HG03025 (cell line): Measurements from ENCODE around the gene MACROD2.

Experiments
- ATAC-seq: cut with Tn5 transposase; IDR thresholded peaks from one replicate; pipeline ENCODE4 v1.9.1; 2021; ENCODE audit warnings: mild to moderate bottlenecking, moderate library complexity; ENCODE audit not compliant: unreplicated experiment, low FRiP score

Gene MACROD2

DNA sequence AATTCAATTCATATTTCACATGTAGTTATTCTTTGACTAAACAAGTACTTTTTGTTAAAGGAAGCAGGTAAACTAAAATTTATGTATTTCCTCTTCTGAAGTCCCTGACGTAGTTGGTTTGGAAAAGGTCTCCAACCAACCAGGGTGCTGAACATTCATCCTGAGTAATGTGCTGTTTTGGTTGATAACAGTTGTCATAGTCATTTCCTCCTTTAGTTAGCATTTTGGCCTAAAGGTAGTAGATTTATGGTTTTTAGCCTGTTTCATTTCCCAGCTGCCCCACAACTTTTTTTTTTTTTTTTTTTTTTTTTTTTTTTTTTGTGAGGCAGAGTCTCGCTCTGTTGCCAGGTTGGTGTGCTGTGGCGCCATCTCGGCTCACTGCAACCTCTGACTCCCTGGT, 724.9 kb downstream of the MACROD2 start:
- no peak for ATAC-seq

DNA sequence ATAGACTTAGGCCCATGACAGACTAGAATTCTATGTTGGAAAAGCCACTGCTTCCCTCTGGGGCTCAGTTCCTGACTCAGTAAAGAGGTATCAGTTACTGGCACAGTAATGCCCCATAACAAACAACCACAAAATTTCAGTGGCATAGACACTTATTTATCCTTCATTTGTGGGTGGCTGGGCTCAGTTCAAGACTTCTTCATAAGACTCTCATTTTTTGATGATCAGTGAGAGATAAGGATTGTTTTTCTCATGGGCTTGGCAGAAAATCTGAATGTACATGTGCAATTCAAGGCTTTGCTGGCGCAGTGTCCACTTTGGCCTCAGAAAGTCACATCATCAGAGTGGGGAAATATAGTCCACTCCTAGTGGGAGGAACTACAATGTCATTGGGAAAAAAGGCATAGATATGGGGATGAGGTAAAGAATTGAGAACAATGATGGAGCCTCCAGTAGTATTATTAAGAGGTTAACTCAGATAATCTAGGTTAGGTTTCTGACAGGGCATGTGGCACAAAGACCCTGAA, 726.7 kb downstream of the MACROD2 start:
- ATAC-seq, result no peak

DNA sequence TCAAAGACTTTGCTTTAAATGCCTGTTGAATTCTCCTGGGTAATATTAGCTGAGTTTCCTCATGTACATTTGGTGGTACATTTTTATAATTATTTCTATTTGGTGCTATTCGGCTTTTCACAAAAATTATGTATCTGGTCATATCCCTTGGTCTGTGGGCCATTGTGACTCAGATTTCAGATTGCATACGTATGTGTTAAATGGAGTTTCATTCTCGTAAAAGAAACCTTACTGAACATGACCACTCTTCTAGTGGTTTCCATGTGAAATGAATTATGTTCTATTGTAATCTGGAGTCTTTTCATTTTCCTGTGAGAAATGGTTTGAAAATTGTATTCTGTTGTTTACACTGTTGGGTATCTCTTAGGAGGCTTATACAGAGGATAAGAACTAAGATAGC, 728.3 kb downstream of the MACROD2 start:
- ATAC-seq, result no peak

DNA sequence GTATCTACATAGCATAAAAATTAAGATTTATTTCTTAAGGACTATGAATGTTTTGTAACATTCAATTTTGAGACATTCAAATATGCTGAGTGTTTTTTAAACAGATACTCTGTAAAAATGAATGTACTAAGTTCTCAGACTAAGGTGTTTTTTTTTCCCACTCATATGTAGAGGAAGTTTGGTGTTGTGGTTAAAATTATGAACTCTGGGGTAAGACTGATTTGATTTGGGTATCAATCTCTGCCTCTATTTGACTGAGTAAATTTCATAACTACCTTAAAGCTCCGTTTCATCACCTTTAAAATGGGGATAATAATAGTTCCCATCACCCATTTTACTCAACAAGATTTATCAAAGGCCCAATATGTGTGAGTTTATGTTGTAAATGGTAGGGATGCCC, 728.7 kb downstream of the MACROD2 start:
- no peak for ATAC-seq

DNA sequence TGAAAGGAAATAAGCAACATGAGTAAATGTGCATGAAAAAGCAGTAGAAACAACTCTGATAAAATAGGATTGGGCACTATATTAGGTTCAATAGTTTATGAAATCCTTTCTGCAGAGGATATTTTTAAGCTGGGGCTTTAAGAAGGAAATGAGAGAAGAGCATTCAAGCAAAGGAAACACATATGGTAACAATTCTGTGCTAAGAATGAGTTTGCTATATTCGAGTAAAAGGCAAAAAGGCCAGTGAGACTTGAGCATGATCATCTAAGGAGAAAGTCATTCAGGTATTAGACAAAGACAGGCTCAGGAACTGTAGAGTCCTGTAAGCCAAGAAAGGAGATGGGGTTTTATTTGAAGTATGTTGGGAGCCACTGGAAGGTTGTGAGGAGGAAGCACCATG, 729.2 kb downstream of the MACROD2 start:
- no peak for ATAC-seq

DNA sequence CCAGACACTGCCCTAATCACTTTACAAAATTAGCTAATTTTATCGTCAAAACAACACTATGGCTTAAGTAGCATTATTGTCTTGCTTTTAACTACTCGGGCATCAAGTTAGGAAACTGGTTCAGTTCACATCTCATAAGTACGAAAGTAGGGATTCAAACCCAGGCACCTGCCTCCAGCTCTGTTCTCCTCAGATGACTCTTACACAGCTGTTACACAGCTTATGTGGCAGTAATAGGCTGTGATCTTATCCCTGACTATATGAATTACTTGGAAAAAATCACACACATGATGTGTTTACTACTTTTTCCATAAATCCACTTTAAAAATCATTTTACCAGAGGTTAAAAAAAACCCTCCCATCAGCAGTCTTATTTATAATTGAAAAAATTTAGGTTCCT, 731.3 kb downstream of the MACROD2 start:
- ATAC-seq, result no peak

DNA sequence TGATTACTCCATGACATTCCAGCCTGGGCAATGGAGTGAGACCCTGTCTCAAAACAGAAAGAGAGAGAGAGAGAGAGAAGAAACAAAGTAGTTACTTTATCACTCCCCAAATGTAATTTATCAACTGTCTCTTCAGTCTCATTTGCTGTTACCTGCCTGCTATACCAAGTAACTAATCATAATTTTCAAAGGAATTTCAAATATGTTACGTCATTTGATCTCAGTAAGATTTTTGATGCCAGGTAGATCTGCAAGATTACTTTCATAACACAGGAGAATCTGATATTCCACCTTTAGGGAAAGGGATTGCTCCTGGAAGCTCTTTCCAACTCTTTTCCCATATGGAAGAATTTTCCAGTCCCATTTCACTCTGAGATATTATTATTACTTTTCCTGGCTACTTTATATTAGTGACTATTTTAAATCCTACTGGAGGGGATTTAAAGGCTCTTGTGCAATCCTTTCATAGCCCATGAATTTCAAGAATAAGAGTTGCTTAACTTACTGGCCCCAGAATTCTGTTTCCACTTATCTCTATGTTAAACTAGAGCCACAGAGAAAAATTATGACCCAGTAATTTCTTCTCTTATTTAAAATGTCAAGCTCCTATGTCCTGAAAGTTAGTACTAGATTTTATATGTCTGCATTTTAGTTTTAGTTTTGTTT, 732.3 kb downstream of the MACROD2 start:
- no peak for ATAC-seq

DNA sequence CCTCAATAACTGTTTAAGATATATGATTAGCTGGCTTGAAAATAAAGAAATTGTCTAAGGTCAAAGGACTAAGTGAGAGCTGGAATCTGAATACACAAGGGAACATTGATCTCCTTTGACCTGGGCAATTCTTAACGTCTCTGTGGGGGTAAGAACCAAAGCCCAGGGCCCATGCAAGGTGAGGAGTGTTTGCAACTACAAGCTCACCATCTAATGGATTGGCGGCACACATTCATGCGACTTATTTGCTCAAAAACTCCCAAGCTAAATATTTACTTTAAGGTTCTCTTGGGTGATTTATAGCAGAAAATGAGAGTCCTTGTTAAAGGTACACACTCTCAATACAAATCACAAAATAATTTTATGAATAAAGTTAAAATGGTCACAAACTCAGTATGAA, 734.1 kb downstream of the MACROD2 start:
- ATAC-seq, result no peak

DNA sequence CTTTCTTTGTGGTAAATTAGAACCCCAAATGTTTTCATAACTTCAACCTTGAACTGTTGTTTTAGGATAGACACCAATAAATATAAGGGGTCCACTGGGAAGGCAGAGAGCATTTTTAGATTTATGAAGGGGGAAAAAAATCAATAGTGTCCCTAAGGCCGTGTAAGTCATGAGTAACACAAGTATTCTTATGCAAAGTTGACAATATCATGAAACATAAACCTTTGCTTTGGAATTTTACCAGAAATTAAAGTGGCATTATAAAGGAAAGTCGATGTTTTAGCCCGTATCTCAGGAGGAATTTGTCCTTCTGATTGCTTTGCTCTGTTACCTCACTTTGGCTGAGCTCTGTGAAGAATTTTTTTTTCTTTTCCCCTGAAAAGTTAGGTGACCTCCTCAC, 737.0 kb downstream of the MACROD2 start:
- no peak for ATAC-seq

DNA sequence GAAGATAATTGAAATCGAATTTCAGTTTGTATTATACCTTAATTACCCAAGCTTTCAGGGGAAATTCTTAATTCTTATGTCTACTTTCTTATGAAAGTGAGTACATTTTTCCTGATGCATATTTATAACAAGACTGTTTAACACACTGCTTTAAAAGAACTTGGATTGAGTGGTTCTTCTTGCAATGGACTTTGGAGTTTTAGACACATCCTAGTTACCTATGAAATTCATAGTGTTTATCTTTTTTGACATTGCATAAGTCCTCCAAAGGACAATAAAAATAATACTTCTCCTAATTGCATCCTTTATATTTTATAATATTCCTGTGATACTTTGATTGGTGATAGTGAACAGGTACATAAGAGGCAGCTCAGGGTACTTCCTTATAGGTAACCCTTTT, 737.7 kb downstream of the MACROD2 start:
- ATAC-seq, result no peak

DNA sequence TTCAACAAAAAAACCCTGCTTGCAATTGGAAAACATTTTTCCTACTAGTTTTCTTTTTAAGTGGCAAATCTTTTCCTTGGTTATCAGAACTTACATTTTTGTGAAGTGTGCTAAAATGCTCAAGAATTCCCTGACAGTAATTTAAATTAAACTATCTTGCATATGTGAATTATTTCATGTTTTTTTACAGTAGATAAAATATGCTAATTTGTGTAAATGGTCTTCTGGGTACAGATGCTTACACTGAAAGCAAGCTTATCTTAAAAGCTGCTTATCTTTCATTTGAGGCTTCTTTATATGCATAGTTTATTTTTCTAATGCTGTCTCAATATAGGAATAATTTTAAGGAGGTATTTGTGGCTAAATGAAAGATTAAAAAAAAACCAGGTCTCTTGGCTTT, 745.1 kb downstream of the MACROD2 start:
- ATAC-seq, result no peak

DNA sequence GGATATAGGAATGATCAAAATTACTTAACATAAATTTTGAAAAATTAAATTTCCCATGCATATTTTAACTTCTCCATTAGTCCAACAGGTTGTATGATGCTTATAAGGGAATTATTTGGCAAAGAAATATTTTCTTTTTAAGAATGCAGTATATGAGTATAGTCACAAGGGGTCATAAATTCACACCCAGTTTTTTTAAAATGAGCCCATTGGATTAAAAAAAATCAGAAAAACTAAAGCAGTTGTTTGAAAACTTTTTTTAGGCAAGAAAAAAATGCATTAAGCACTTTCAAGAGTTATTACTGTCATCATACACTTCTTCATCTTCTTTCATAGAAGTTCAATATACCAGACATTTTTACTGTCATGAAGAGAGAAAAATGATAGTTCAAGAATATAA, 746.3 kb downstream of the MACROD2 start:
- ATAC-seq, result no peak

DNA sequence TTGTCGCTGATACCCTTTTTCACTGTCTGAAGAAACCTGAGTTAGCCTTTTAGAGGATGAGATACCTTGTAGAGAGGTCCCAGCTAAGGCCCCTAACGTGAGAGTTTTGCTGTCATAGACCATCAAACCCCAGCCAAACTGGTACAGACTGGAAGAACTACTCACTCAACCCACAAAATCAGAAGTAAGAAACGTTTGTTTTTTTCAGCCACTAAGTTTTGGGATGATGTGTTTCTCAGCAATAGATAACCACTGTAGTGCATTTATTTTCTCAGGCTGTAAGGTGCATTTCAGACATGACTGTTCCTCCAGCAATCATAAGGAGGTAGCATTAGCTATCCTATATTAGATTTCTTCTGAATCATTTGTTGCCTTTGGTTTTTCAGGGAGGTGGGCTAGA, 749.4 kb downstream of the MACROD2 start:
- no peak for ATAC-seq

DNA sequence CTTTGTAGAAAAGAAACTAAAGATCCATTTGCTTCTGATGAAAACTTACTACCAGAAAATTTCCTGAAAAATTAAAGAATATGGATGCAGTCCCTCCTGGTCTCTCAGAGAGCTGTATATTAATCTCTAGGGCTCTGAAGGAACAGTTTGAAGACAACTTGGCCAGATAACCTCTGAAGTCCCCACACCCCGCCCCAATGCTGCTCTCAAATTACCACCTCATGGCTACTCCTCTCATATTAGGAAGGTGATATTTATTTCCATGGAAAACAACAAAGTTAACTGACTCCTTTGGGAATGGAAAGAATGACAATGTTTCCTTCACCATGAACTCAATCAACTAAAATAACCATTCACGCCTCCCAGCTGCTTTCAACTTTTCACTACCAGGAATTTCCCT, 750.5 kb downstream of the MACROD2 start:
- ATAC-seq, result no peak

DNA sequence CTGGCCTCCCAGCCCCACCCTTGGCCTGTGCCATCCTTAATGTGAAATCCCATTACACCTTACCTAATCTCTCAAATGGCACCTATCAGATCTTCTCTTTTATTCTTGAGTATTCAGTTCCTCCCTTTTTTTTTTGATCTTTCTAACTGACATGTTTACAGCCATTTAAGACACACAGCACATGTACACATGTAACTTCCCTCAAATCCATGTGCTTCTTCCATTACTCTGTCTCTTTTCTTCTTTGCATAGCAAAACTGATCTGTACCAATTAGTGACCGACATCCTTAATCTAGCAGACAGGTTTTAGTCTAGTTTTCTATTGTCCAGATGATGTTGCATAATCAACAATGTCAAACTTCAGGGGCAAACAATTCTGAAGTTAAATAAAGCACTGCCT, 755.9 kb downstream of the MACROD2 start:
- no peak for ATAC-seq

DNA sequence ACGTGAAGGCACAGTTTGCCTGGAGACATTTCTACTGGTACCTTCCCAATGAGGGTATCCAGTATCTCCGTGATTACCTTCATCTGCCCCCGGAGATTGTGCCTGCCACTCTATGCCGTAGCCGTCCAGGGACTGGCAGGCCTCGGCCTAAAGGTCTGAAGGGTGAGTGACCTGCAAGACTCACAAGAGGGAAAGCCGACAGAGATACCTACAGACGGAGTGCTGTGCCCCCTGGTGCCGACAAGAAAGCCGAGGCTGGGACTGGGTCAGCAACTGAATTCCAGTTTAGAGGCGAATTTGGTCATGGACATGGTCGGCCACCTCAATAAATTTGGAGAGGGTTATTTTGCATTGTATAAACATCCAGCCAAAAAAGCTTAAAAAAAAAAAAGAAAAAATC, 762.4 kb downstream of the MACROD2 start:
- no peak for ATAC-seq

DNA sequence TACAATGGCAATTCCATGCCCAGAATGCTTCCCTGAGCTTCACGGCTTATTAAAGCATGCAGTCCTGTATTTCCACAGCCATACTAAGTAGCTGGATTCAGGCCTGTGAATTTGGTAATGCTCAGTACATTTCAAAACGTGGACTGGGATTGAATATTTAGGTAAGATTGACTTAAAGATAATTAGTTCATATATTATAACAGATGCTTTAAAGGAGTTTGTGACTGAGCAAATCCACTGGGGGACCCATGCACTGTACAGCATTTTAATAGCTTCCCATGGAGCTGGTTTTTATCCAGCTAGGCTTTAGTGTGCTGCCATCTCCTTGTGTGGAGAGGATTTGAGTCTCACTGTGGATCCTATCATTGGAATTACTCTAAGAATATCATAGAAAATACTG, 763.0 kb downstream of the MACROD2 start:
- no peak for ATAC-seq

DNA sequence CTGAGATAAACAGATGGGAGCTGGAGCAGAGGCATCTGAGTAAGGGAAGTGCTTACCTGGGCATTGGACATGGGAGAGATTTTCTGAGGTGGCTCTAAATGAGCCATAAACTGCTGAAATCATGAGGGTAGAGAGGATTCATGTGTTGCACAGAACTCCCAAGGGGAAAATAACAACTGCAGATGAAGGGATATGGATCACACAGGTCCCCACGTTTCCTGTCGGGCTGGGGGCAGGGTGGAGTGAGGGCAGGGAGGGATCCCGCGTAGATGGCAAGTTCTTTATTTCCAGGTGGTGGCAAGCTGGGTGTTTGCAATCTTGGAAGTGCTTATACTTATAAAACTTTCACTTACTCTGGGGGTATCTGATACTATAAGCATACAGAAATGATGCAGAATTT, 764.7 kb downstream of the MACROD2 start:
- no peak for ATAC-seq

DNA sequence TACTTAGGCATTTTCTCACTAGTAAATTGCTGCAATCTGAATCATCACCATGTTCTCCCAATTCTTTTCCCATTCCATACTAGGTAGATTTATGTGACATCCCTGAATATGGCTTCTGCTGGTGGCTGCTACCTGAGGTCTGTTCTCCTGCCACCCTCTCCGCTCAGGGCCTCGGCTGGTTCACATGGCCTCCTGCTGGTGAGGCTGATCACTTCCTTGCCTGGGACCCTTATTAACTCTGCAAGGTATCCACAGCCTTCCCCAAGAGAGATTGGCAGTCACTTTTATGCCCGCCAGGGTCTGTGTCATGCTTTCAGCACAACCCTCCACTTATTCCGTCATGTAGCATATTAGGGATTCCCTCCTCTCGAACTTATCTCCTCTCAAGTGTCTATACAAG, 766.6 kb downstream of the MACROD2 start:
- no peak for ATAC-seq

DNA sequence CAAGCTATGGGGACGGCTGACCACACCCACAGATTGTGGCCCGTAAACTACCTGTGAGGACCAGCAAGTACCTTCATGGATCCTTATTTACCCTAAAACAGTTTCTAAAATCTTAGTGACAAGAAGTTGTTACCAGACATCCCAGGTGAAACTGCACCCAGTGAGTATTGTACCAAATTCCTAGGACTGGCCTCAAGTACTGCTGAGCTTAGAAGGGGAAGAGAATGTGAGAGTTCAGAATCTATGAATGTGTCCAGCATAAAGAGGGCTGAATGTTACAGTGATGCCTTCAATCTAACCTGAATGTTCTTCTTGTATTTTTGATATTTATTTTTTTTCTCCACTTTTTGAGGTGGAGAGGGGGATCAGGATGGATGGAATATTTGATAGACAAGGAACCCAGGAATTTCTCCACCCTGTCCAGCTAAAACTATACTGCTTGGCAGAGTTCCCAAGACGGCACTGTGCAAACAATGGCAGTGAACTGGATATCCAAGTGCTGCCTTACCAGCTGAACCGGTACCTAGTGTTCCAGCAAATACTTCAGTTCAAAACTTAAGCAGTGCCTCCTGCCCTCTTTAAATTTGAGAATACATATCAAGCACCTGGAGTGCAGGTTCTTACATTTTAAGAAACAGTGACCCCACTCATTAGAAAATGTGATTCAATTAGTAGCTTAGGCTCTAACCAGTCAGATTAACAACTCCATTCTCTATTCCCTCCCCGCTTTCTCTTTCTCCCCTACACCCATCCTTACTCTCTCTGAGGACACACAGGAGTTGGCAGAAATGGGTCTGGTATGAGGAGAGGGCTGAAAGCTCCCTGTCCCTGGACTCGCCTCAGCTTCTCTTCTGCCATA, 769.4 kb downstream of the MACROD2 start:
- no peak for ATAC-seq

DNA sequence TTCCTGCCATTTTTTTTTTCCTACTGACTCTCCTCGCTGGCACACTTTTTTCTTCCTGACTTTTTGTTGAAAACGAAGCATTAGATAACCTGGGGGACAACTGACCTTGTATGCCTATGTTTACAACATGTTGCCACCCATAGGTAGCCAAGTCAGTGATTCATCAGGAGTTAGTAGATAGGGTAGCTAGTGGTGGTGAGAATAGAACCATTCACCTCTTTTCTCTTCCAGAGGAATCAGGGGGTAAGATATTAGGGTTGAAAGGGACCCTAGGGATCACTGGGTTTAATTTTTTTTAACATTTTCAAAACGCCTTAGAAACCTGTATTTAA, 770.0 kb downstream of the MACROD2 start:
- ATAC-seq, result no peak

DNA sequence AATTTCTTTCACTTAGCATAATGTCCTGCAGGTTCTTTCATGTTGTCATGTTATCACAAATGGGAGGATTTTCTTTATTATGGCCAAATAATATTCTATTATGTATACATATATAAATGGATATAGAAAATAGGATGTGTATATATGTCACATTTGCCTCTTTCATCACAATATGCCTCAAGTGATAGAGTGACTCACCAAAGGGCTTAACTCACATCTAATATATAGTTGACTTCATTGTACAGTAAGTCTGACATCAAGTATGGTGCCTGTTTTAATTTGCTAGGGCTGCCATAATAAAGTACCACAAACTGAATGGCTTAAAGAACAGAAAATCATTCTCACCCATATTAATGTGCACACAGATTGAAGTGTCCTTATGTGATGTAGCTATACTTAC, 778.2 kb downstream of the MACROD2 start:
- ATAC-seq, result no peak
